Mesenchymal stem cell (in vitro differentiated cells and primary cell): ENCODE results near the gene ST8SIA6.

Experiments
- DNase-seq: peaks from one replicate; pipeline ENCODE4 v3.0.0-alpha.2; 2013
- H2AFZ ChIP-seq: one replicate; pipeline ENCODE4 v1.6.1; 2013; ENCODE audit warnings: low read depth, mild to moderate bottlenecking, control low read depth, inconsistent platforms, low read length, moderate library complexity
- H2AK5ac ChIP-seq: 2 replicates; pipeline ENCODE4 v1.6.1; 2013; ENCODE audit warnings: low read length, moderate library complexity, mild to moderate bottlenecking, inconsistent platforms; ENCODE audit not compliant: severe bottlenecking
- H2BK120ac ChIP-seq: one replicate; pipeline ENCODE4 v1.6.1; 2013; ENCODE audit warnings: low read depth, mild to moderate bottlenecking, inconsistent platforms, low read length, moderate library complexity
- H2BK12ac ChIP-seq, 2 experiments: one replicate each; pipeline ENCODE4 v1.6.1; 2013; ENCODE audit warnings: inconsistent platforms in 2 of 2, low read length in 2 of 2, mild to moderate bottlenecking in 2 of 2, moderate library complexity in 2 of 2, control low read depth in 1 of 2
- H2BK15ac ChIP-seq: one replicate; pipeline ENCODE4 v1.6.1; 2013; ENCODE audit warnings: mild to moderate bottlenecking, low read depth, inconsistent platforms; ENCODE audit not compliant: poor library complexity, severe bottlenecking
- H2BK5ac ChIP-seq: 2 replicates; pipeline ENCODE4 v1.6.1; 2013; ENCODE audit warnings: low read depth, mild to moderate bottlenecking, low read length, control low read depth, inconsistent platforms; ENCODE audit not compliant: poor library complexity, severe bottlenecking
- H3K14ac ChIP-seq, 2 experiments: one replicate each; pipeline ENCODE4 v1.6.1; 2013; ENCODE audit warnings: inconsistent platforms in 2 of 2, low read length in 2 of 2, control low read depth in 1 of 2, mild to moderate bottlenecking in 1 of 2, moderate library complexity in 1 of 2
- H3K18ac ChIP-seq, 2 experiments: one replicate each; pipeline ENCODE4 v1.6.1; 2013; ENCODE audit warnings: inconsistent platforms in 2 of 2, low read length in 2 of 2, control low read depth in 1 of 2, low read depth in 1 of 2, mild to moderate bottlenecking in 1 of 2
- H3K23ac ChIP-seq, 2 experiments: one replicate each; pipeline ENCODE4 v1.6.1; 2013; ENCODE audit warnings: inconsistent platforms in 2 of 2, low read length in 2 of 2, mild to moderate bottlenecking in 2 of 2, moderate library complexity in 2 of 2, control low read depth in 1 of 2
- H3K27ac ChIP-seq: 2 replicates; pipeline ENCODE4 v1.5.1; 2013; ENCODE audit warnings: mild to moderate bottlenecking, moderate library complexity, low read length, control low read depth, inconsistent platforms; ENCODE audit not compliant: poor library complexity, severe bottlenecking
- H3K27me3 ChIP-seq, 2 experiments: 2 replicates each; pipeline versions ENCODE4 v1.6.1 to v1.7.0; 2013; ENCODE audit warnings: low read length in 2 of 2, mild to moderate bottlenecking in 2 of 2, moderate library complexity in 2 of 2, control low read depth in 1 of 2, inconsistent platforms in 1 of 2; ENCODE audit not compliant: control insufficient read depth in 1 of 2, insufficient read depth in 1 of 2
- H3K36me3 ChIP-seq, 2 experiments: 2 replicates each; pipeline versions ENCODE4 v1.6.1 to v1.7.0; 2013; ENCODE audit warnings: low read length in 2 of 2, control low read depth in 1 of 2, inconsistent platforms in 1 of 2, low read depth in 1 of 2, mild to moderate bottlenecking in 1 of 2; ENCODE audit not compliant: insufficient read depth in 2 of 2, control insufficient read depth in 1 of 2
- H3K4ac ChIP-seq, 2 experiments: one replicate each; pipeline ENCODE4 v1.6.1; 2013; ENCODE audit warnings: inconsistent platforms in 2 of 2, low read length in 2 of 2, mild to moderate bottlenecking in 2 of 2, moderate library complexity in 2 of 2, control low read depth in 1 of 2, low read depth in 1 of 2
- H3K4me1 ChIP-seq: 2 replicates; pipeline ENCODE4 v1.6.1; 2013; ENCODE audit warnings: low read depth, low read length, control low read depth; ENCODE audit not compliant: control insufficient read depth, insufficient read depth
- H3K4me2 ChIP-seq: 2 replicates; pipeline ENCODE4 v1.6.1; 2013; ENCODE audit warnings: low read length, mild to moderate bottlenecking, inconsistent platforms; ENCODE audit not compliant: poor library complexity, severe bottlenecking
- H3K4me3 ChIP-seq, 2 experiments: 2 replicates each; pipeline versions ENCODE4 v1.5.1 to v1.7.0; 2013; ENCODE audit warnings: low read length in 2 of 2, mild to moderate bottlenecking in 2 of 2, control low read depth in 1 of 2, low read depth in 1 of 2; ENCODE audit not compliant: insufficient read depth in 1 of 2
- H3K79me1 ChIP-seq: replicated peaks from 2 replicates; pipeline ENCODE4 v1.6.1; 2013; ENCODE audit warnings: mild to moderate bottlenecking, control low read depth, low read length, inconsistent platforms; ENCODE audit not compliant: poor library complexity, severe bottlenecking
- H3K9ac ChIP-seq: 2 replicates; pipeline ENCODE4 v1.7.0; 2013; ENCODE audit warnings: mild to moderate bottlenecking, low read length, moderate library complexity
- H3K9me3 ChIP-seq: 2 replicates; pipeline ENCODE4 v1.7.0; 2013; ENCODE audit warnings: mild to moderate bottlenecking, low read length; ENCODE audit not compliant: control insufficient read depth
- H4K8ac ChIP-seq: one replicate; pipeline ENCODE4 v1.6.1; 2013; ENCODE audit warnings: inconsistent platforms, mild to moderate bottlenecking, low read length, moderate library complexity
- H4K91ac ChIP-seq: one replicate; pipeline ENCODE4 v1.6.1; 2013; ENCODE audit warnings: mild to moderate bottlenecking, low read length, inconsistent platforms
- WGBS: methylation state at CpG from one replicate; pipeline ENCODE4 v1.1.7; 2013; ENCODE audit warnings: mixed read lengths; 5-methylcytosine and 5-hydroxymethylcytosine counted together

Gene ST8SIA6

DNA sequence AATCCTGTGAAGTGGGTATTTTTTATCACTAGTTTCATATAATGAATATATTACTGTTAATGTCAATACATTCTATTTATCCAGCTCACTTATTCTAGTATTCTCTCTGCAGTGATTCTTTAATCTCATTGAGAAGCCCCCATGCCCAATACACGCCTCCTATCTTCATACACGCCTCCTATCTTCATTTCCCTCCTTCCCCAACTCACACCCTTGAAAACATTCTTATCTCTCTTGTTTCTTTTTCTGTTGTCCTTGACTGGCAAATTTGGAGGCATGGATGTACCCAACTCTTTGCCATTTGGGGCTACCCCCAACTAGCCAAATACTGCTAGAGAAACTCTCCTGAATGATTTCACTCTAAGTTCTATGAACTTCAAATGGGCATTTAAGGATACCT, 40.5 kb downstream of the ST8SIA6 start:
- H4K91ac ChIP-seq: no peak overlapping the region
- no peak for DNase-seq
- 87% methylated on average over 2 of the region's 2 CpGs for WGBS
- no peak overlapping the region for H3K27ac ChIP-seq
- H2BK15ac ChIP-seq: no peak overlapping the region
- H3K4me1 ChIP-seq: no peaks in the 10 kb centered on the region
- no peak overlapping the region for H2AFZ ChIP-seq
- no peak overlapping the region for H3K9ac ChIP-seq
- H2BK5ac ChIP-seq: no peak overlapping the region
- no peaks in the 10 kb centered on the region for H3K79me1 ChIP-seq
- peaks cover 0 to 27% of the 10 kb centered on the region in 2 experiments for H3K27me3 ChIP-seq
- H3K36me3 ChIP-seq: no peaks in the 10 kb centered on the region
- H3K4me3 ChIP-seq: no peak overlapping the region
- no peak overlapping the region for H3K18ac ChIP-seq
- H2AK5ac ChIP-seq: no peak overlapping the region
- H3K9me3 ChIP-seq: peaks cover 6% of the 10 kb centered on the region
- no peak overlapping the region for H3K4ac ChIP-seq
- H3K4me2 ChIP-seq: no peak overlapping the region
- H4K8ac ChIP-seq: no peak overlapping the region
- no peak overlapping the region for H2BK12ac ChIP-seq
- H2BK120ac ChIP-seq: no peak overlapping the region
- no peak overlapping the region for H3K23ac ChIP-seq
- H3K14ac ChIP-seq: no peak overlapping the region

DNA sequence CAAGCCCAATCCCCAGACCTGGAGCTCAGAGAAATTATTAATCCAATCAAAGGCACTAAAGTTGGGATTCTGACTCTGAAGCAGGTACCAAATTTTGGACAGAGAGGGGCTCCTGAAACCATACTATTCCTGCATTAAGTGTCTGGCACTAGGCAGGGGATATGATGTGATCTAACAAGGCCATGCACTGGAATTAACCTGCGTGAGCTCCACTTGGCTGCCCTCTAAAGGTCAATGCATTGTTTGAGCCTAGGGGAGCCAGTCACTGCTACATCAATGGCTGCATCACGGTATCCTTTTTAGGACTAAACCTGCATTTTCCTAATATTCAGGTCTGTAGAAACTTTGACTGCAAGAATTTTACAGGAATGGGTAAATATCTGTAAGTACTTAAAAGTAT, 42.1 kb downstream of the ST8SIA6 start:
- Histone ChIP-seq H2AK5ac (no peak overlapping the region), H3K4me3 (no peak overlapping the region), H3K27ac (no peak overlapping the region), H3K18ac (no peak overlapping the region), H2AFZ (no peak overlapping the region), H2BK12ac (no peak overlapping the region), H3K27me3 (peaks cover 0 to 22% of the 10 kb centered on the region in 2 experiments), H3K36me3 (no peaks in the 10 kb centered on the region), H2BK5ac (no peak overlapping the region), H4K8ac (no peak overlapping the region), H3K14ac (no peak overlapping the region), H3K4me1 (no peaks in the 10 kb centered on the region), H3K23ac (no peak overlapping the region), H3K4me2 (no peak overlapping the region), H3K79me1 (no peaks in the 10 kb centered on the region), H3K9me3 (peaks cover 6% of the 10 kb centered on the region), H4K91ac (no peak overlapping the region), H3K4ac (no peak overlapping the region), H2BK15ac (no peak overlapping the region), H2BK120ac (no peak overlapping the region), H3K9ac (no peak overlapping the region)
- WGBS: 81% methylated on average over 1 of the region's 2 CpGs
- no peak for DNase-seq

GRCh38 chr10:17410907-17411306, 43.5 kb downstream of the ST8SIA6 start:
- WGBS: 95% methylated on average over 3 of the region's 5 CpGs
- Histone ChIP-seq H4K8ac (no peak overlapping the region), H3K27ac (no peak overlapping the region), H2AFZ (no peak overlapping the region), H3K4me1 (no peaks in the 10 kb centered on the region), H3K9ac (no peak overlapping the region), H3K14ac (no peak overlapping the region), H2BK5ac (no peak overlapping the region), H2BK15ac (no peak overlapping the region), H3K36me3 (no peaks in the 10 kb centered on the region), H4K91ac (no peak overlapping the region), H3K4me2 (no peak overlapping the region), H2BK120ac (no peak overlapping the region), H3K9me3 (peaks cover under 1% of the 10 kb centered on the region), H3K4me3 (no peak overlapping the region), H3K23ac (no peak overlapping the region), H3K18ac (no peak overlapping the region), H2AK5ac (no peak overlapping the region), H3K79me1 (no peaks in the 10 kb centered on the region), H3K4ac (no peak overlapping the region), H2BK12ac (no peak overlapping the region), H3K27me3 (peaks cover 0 to 9% of the 10 kb centered on the region in 2 experiments)
- DNase-seq: no peak

GRCh38 chr10:17409170-17409733, 45.1 kb downstream of the ST8SIA6 start:
- no peak overlapping the region for H2AFZ ChIP-seq
- no peak overlapping the region for H2BK5ac ChIP-seq
- H3K36me3 ChIP-seq: no peaks in the 10 kb centered on the region
- no peak for DNase-seq
- H3K4me3 ChIP-seq: no peak overlapping the region
- H2AK5ac ChIP-seq: no peak overlapping the region
- H3K4me2 ChIP-seq: no peak overlapping the region
- H3K79me1 ChIP-seq: no peaks in the 10 kb centered on the region
- no peak overlapping the region for H2BK12ac ChIP-seq
- WGBS: 88% methylated on average over 5 of the region's 5 CpGs
- H2BK15ac ChIP-seq: no peak overlapping the region
- H3K27me3 ChIP-seq: peaks cover 0 to 6% of the 10 kb centered on the region in 2 experiments
- H3K27ac ChIP-seq: no peak overlapping the region
- H4K8ac ChIP-seq: no peak overlapping the region
- no peaks in the 10 kb centered on the region for H3K4me1 ChIP-seq
- H2BK120ac ChIP-seq: no peak overlapping the region
- H3K4ac ChIP-seq: no peak overlapping the region
- no peak overlapping the region for H3K18ac ChIP-seq
- no peak overlapping the region for H3K14ac ChIP-seq
- H3K9me3 ChIP-seq: no peaks in the 10 kb centered on the region
- no peak overlapping the region for H4K91ac ChIP-seq
- no peak overlapping the region for H3K9ac ChIP-seq
- H3K23ac ChIP-seq: no peak overlapping the region
